HEK293 (cell line): ENCODE measurements around the gene DENND1A.

Source experiments
- GLIS2 ChIP-seq: fragments of 450-650 bp; formaldehyde crosslinking; IDR thresholded peaks from 2 replicates; pipeline ENCODE4 v1.5.1; 2016; ENCODE audit warnings: missing biosample characterization, missing genetic modification characterization
- HOXC10 ChIP-seq: sonication (generic); formaldehyde crosslinking; IDR thresholded peaks from 2 replicates; pipeline ENCODE4 v1.8.1; 2023; ENCODE audit warnings: mild to moderate bottlenecking, missing genetic modification reagents
- INSM2 ChIP-seq: fragments of 450-650 bp; formaldehyde crosslinking; IDR thresholded peaks from 2 replicates; pipeline ENCODE4 v1.5.1; 2016; ENCODE audit warnings: missing biosample characterization, missing genetic modification characterization
- KLF16 ChIP-seq: fragments of 450-650 bp; formaldehyde crosslinking; IDR thresholded peaks from 2 replicates; pipeline ENCODE4 v1.5.1; 2017; ENCODE audit warnings: missing biosample characterization, missing genetic modification characterization
- KLF9 ChIP-seq: fragments of 450-650 bp; formaldehyde crosslinking; IDR thresholded peaks from 2 replicates; pipeline ENCODE4 v1.5.1; 2016; ENCODE audit warnings: missing biosample characterization, missing genetic modification characterization, low read depth
- OVOL3 ChIP-seq: fragments of 450-650 bp; formaldehyde crosslinking; IDR thresholded peaks from 2 replicates; pipeline ENCODE4 v1.5.1; 2016; ENCODE audit warnings: missing biosample characterization, missing genetic modification characterization
- PATZ1 ChIP-seq: fragments of 450-650 bp; formaldehyde crosslinking; IDR thresholded peaks from 2 replicates; pipeline ENCODE4 v1.5.1; 2016; ENCODE audit warnings: missing biosample characterization, missing genetic modification characterization
- SP3 ChIP-seq: fragments of 450-650 bp; formaldehyde crosslinking; IDR thresholded peaks from 2 replicates; pipeline ENCODE4 v1.5.1; 2016; ENCODE audit warnings: missing biosample characterization, missing genetic modification characterization
- YY2 ChIP-seq: fragments of 450-650 bp; formaldehyde crosslinking; IDR thresholded peaks from 2 replicates; pipeline ENCODE4 v1.5.1; 2016; ENCODE audit warnings: missing biosample characterization, missing genetic modification characterization
- ZBTB1 ChIP-seq: fragments of 450-650 bp; formaldehyde crosslinking; IDR thresholded peaks from 2 replicates; pipeline ENCODE4 v1.5.1; 2016; ENCODE audit warnings: missing biosample characterization, missing genetic modification characterization
- ZBTB17 ChIP-seq: fragments of 450-650 bp; formaldehyde crosslinking; IDR thresholded peaks from 2 replicates; pipeline ENCODE4 v1.5.1; 2016; ENCODE audit warnings: missing biosample characterization, missing genetic modification characterization
- ZNF140 ChIP-seq: fragments of 450-650 bp; formaldehyde crosslinking; IDR thresholded peaks from 2 replicates; pipeline ENCODE4 v1.5.1; 2016; ENCODE audit warnings: missing biosample characterization, missing genetic modification characterization
- ZNF16 ChIP-seq: fragments of 450-650 bp; formaldehyde crosslinking; IDR thresholded peaks from 2 replicates; pipeline ENCODE4 v1.5.1; 2016; ENCODE audit warnings: low read depth, missing biosample characterization, missing genetic modification characterization
- ZNF24 ChIP-seq: fragments of 450-650 bp; formaldehyde crosslinking; IDR thresholded peaks from 2 replicates; pipeline ENCODE4 v1.5.1; 2016; ENCODE audit warnings: missing biosample characterization, missing genetic modification characterization
- ZNF548 ChIP-seq: fragments of 450-650 bp; formaldehyde crosslinking; IDR thresholded peaks from 2 replicates; pipeline ENCODE4 v1.5.1; 2016; ENCODE audit warnings: missing biosample characterization, missing genetic modification characterization
- ZNF580 ChIP-seq: fragments of 450-650 bp; formaldehyde crosslinking; IDR thresholded peaks from 2 replicates; pipeline ENCODE4 v1.5.1; 2016; ENCODE audit warnings: missing biosample characterization, missing genetic modification characterization
- ZNF600 ChIP-seq: fragments of 450-650 bp; formaldehyde crosslinking; IDR thresholded peaks from 2 replicates; pipeline ENCODE4 v1.5.1; 2016; ENCODE audit warnings: missing biosample characterization, missing genetic modification characterization
- ZNF692 ChIP-seq: fragments of 450-650 bp; formaldehyde crosslinking; IDR thresholded peaks from 2 replicates; pipeline ENCODE4 v1.5.1; 2016; ENCODE audit warnings: missing biosample characterization, missing genetic modification characterization
- ZNF830 ChIP-seq: fragments of 450-650 bp; IDR thresholded peaks from 2 replicates; pipeline ENCODE4 v1.5.0; 2018; ENCODE audit warnings: missing biosample characterization, missing genetic modification characterization, low read depth, mild to moderate bottlenecking, moderate library complexity
- TF ChIP-seq, protein P1 (sequence below): fragments of 450-650 bp; formaldehyde crosslinking; IDR thresholded peaks from 2 replicates; pipeline ENCODE4 v1.5.1; 2016; ENCODE audit warnings: missing biosample characterization, missing genetic modification characterization
- TF ChIP-seq, protein P2 (sequence below): fragments of 450-650 bp; formaldehyde crosslinking; IDR thresholded peaks from 2 replicates; pipeline ENCODE4 v1.5.1; 2017; ENCODE audit warnings: missing biosample characterization, missing genetic modification characterization
- TF ChIP-seq, protein P3 (sequence below): fragments of 450-650 bp; formaldehyde crosslinking; IDR thresholded peaks from 2 replicates; pipeline ENCODE4 v1.5.1; 2016; ENCODE audit warnings: missing biosample characterization, missing genetic modification characterization
- TF ChIP-seq, protein P4 (sequence below): fragments of 450-650 bp; formaldehyde crosslinking; IDR thresholded peaks from 2 replicates; pipeline ENCODE4 v1.5.1; 2017; ENCODE audit warnings: missing biosample characterization, missing genetic modification characterization

The DENND1A gene

DNA sequence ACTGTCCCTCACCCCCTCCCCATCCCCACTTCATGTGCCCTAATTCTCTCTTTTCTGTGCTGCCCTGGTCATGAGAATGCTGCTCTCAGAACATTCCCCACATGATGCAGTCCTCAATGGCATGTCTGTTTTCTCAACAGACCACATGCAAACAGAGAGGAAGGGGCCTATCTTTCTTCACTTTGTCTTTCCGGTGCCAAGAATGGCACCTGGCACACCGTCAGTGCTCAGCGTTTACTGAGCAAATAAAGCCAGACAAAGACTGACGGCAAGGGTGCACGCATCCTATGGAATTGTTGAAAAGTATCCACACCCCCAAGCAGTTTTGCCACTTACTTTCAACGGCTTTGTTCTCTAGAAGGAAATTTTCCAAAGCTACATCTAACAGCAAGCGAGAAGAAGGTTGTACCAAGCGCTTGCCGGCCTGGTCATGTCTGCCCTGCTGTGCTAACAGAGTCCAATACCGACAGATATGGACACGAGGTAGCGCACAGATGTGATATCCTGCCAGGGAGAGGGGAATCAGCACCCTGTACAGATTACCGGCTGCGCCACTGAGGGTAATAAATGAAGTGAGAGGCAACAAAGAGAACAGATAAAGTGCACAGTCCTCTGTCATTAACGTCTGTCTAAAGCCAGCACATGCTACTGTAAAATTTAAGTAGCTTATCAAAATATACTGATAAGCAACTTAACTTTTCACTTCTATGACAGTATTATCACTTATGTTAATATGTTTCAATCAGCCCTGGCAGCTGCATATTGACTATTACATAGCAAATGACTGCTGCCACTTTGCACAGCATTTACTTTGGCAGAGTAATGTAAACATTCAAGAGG is 251.7 kb downstream of the DENND1A start (continued):
- TF ChIP-seq SP3 (tag by site-specific recombination) (no peak), ZBTB17 (tag by site-specific recombination) (peak; percentile 76), KLF16 (peak; percentile 55; the same call in 1 of the 2 replicates), ZNF600 (tag by site-specific recombination) (peak; percentile 64), INSM2 (tag by site-specific recombination) (peak; percentile 96), OVOL3 (tag by site-specific recombination) (peak; percentile 95), ZNF140 (no peak), KLF9 (tag by site-specific recombination) (no peak), ZBTB1 (0 out of 2 replicates have a peak, but pooled peaks have one; percentile 62), PATZ1 (tag by site-specific recombination) (no peak), ZNF24 (peak; percentile 94), ZNF692 (tag by site-specific recombination) (peak; percentile 62), GLIS2 (tag by site-specific recombination) (no peak), ZNF580 (tag by site-specific recombination) (peak; percentile 93), HOXC10 (CRISPR knock-in tag) (no peak), ZNF16 (no peak), YY2 (tag by site-specific recombination) (no peak), ZNF830 (tag by site-specific recombination) (no peak), ZNF548 (tag by site-specific recombination) (no peak)
- TF ChIP-seq, protein P1, sequence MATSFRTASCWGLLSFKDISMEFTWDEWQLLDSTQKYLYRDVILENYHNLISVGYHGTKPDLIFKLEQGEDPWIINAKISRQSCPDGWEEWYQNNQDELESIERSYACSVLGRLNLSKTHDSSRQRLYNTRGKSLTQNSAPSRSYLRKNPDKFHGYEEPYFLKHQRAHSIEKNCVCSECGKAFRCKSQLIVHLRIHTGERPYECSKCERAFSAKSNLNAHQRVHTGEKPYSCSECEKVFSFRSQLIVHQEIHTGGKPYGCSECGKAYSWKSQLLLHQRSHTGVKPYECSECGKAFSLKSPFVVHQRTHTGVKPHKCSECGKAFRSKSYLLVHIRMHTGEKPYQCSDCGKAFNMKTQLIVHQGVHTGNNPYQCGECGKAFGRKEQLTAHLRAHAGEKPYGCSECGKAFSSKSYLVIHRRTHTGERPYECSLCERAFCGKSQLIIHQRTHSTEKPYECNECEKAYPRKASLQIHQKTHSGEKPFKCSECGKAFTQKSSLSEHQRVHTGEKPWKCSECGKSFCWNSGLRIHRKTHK (tag by site-specific recombination) = no peak
- TF ChIP-seq, protein P2, sequence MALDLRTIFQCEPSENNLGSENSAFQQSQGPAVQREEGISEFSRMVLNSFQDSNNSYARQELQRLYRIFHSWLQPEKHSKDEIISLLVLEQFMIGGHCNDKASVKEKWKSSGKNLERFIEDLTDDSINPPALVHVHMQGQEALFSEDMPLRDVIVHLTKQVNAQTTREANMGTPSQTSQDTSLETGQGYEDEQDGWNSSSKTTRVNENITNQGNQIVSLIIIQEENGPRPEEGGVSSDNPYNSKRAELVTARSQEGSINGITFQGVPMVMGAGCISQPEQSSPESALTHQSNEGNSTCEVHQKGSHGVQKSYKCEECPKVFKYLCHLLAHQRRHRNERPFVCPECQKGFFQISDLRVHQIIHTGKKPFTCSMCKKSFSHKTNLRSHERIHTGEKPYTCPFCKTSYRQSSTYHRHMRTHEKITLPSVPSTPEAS (tag by site-specific recombination) = peak; percentile 45; the same call in 1 of the 2 replicates
- TF ChIP-seq, protein P3, sequence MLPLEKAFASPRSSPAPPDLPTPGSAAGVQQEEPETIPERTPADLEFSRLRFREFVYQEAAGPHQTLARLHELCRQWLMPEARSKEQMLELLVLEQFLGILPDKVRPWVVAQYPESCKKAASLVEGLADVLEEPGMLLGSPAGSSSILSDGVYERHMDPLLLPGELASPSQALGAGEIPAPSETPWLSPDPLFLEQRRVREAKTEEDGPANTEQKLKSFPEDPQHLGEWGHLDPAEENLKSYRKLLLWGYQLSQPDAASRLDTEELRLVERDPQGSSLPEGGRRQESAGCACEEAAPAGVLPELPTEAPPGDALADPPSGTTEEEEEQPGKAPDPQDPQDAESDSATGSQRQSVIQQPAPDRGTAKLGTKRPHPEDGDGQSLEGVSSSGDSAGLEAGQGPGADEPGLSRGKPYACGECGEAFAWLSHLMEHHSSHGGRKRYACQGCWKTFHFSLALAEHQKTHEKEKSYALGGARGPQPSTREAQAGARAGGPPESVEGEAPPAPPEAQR (tag by site-specific recombination) = no peak; the same call in 1 of the 2 replicates
- TF ChIP-seq, protein P4, sequence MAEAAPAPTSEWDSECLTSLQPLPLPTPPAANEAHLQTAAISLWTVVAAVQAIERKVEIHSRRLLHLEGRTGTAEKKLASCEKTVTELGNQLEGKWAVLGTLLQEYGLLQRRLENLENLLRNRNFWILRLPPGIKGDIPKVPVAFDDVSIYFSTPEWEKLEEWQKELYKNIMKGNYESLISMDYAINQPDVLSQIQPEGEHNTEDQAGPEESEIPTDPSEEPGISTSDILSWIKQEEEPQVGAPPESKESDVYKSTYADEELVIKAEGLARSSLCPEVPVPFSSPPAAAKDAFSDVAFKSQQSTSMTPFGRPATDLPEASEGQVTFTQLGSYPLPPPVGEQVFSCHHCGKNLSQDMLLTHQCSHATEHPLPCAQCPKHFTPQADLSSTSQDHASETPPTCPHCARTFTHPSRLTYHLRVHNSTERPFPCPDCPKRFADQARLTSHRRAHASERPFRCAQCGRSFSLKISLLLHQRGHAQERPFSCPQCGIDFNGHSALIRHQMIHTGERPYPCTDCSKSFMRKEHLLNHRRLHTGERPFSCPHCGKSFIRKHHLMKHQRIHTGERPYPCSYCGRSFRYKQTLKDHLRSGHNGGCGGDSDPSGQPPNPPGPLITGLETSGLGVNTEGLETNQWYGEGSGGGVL (tag by site-specific recombination) = peak; percentile 57
